ENCODE results near the gene PNPLA7. TPM values are rescaled to one million over a fixed set of nuclear protein-coding genes. Genes with fewer than 3 reads are reported as not detected.

The PNPLA7 gene
- total RNA-seq, 1 donor from 2014 or later: 0.04 TPM

DNA sequence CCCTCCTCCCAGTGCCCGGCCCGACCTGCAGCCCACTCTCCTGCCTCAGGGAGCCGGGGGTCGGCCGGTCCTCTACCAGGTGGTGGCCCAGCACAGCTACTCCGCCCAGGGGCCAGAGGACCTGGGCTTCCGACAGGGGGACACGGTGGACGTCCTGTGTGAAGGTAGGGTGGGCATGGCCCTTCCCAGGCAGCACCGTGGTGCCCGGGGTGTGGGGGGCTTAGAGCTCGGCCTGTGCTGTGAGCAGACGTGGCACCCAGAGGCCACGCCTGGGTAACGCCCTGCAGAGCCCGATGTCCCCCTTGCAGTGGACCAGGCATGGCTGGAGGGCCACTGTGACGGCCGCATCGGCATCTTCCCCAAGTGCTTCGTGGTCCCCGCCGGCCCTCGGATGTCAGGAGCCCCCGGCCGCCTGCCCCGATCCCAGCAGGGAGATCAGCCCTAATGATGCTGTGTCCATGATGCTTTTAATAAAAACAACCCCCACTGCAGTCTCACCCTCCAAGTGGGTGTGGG, 116.2 kb downstream of the PNPLA7 start:
- DNase-seq (ENCODE audit: low read depth): no peak
- H3K27me3 ChIP-seq (ENCODE audit: control insufficient read depth, insufficient read depth, low read length): peaks cover 50% of the 10 kb centered on the region
- H3K4me3 ChIP-seq (ENCODE audit: low read depth, low read length): no peak overlapping the region
- no peak for TF ChIP-seq CTCF (IDR thresholded peaks at IDR 0.05; ENCODE audit: insufficient read depth, low read length, poor library complexity, severe bottlenecking)
- no peaks in the 10 kb centered on the region for H3K36me3 ChIP-seq (ENCODE audit: control insufficient read depth, insufficient read depth, low read length)

DNA sequence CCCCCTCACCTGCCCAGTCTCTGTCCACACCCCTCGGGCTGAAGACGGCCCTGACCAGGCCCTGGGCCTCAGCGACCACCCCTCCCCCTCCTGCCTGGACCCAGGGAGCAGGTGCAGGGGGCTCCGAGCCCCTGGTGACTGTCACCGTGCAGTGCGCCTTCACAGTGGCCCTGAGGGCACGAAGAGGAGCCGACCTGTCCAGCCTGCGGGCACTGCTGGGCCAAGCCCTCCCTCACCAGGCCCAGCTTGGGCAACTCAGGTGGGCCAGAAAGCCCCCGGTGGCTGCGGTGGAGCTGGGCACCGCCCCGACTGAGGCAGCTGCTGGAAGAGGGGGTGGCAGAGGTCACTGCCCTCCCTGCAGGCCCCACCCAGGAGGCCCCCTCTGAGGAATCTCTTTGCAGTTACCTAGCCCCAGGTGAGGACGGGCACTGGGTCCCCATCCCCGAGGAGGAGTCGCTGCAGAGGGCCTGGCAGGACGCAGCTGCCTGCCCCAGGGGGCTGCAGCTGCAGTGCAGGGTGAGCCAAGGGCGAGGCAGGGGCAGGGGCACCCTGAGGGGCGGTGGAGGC, 116.8 kb downstream of the PNPLA7 start:
- peaks cover 51% of the 10 kb centered on the region for H3K27me3 ChIP-seq (ENCODE audit: control insufficient read depth, insufficient read depth, low read length)
- H3K36me3 ChIP-seq (ENCODE audit: control insufficient read depth, insufficient read depth, low read length): no peaks in the 10 kb centered on the region
- DNase-seq (ENCODE audit: low read depth): no peak
- TF ChIP-seq CTCF (IDR thresholded peaks at IDR 0.05; ENCODE audit: insufficient read depth, low read length, poor library complexity, severe bottlenecking): no peak
- no peak overlapping the region for H3K4me3 ChIP-seq (ENCODE audit: low read depth, low read length)

- no peak for TF ChIP-seq CTCF (IDR thresholded peaks at IDR 0.05; ENCODE audit: insufficient read depth, low read length, poor library complexity, severe bottlenecking)
- Histone ChIP-seq H3K27me3 (ENCODE audit: control insufficient read depth, insufficient read depth, low read length) (peaks cover 49% of the 10 kb centered on the region), H3K4me3 (ENCODE audit: low read depth, low read length) (no peak overlapping the region), H3K36me3 (ENCODE audit: control insufficient read depth, insufficient read depth, low read length) (no peaks in the 10 kb centered on the region)
- DNase-seq (ENCODE audit: low read depth): no peak
These were observed 117.4 kb downstream of the PNPLA7 start for GRCh38 chr9:137432687-137433348.

DNA sequence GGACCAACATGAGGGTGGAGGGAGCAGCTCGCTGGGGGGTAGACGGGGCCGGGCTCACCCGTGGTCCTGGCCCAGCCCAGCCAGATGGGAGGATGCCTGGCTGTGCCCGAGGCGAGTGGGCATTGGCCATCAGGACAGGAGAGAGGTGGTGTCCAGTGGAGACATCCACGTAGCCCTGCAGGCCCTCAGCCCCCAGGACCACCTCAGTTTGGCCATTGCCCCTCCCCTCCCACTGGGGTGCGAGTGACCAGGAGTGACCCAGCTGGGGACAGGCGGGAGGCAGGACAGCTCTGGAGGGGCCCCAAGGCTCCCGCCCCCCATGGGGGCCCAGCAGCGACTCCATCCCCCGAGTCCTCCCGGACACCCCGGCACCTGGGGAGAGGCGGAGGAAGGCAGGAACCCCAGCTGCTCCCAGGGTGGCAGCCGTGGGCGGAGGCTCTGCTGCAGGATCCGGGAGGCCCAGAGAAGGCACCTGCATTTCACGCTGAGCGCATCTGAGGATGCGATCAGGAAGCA, 118.7 kb downstream of the PNPLA7 start:
- no peak for TF ChIP-seq CTCF (IDR thresholded peaks at IDR 0.05; ENCODE audit: insufficient read depth, low read length, poor library complexity, severe bottlenecking)
- Histone ChIP-seq H3K27me3 (ENCODE audit: control insufficient read depth, insufficient read depth, low read length) (peaks cover 48% of the 10 kb centered on the region), H3K36me3 (ENCODE audit: control insufficient read depth, insufficient read depth, low read length) (no peaks in the 10 kb centered on the region), H3K4me3 (ENCODE audit: low read depth, low read length) (no peak overlapping the region)
- DNase-seq (ENCODE audit: low read depth): no peak

GRCh38 chr9:137430723-137431415, 119.3 kb downstream of the PNPLA7 start:
- TF ChIP-seq CTCF (IDR thresholded peaks at IDR 0.05; ENCODE audit: insufficient read depth, low read length, poor library complexity, severe bottlenecking): no peak
- DNase-seq (ENCODE audit: low read depth): no peak
- no peak overlapping the region for H3K4me3 ChIP-seq (ENCODE audit: low read depth, low read length)
- no peaks in the 10 kb centered on the region for H3K36me3 ChIP-seq (ENCODE audit: control insufficient read depth, insufficient read depth, low read length)
- peaks cover 48% of the 10 kb centered on the region for H3K27me3 ChIP-seq (ENCODE audit: control insufficient read depth, insufficient read depth, low read length)
